Measurements from ENCODE around the gene ASB13.

The ASB13 gene

DNA sequence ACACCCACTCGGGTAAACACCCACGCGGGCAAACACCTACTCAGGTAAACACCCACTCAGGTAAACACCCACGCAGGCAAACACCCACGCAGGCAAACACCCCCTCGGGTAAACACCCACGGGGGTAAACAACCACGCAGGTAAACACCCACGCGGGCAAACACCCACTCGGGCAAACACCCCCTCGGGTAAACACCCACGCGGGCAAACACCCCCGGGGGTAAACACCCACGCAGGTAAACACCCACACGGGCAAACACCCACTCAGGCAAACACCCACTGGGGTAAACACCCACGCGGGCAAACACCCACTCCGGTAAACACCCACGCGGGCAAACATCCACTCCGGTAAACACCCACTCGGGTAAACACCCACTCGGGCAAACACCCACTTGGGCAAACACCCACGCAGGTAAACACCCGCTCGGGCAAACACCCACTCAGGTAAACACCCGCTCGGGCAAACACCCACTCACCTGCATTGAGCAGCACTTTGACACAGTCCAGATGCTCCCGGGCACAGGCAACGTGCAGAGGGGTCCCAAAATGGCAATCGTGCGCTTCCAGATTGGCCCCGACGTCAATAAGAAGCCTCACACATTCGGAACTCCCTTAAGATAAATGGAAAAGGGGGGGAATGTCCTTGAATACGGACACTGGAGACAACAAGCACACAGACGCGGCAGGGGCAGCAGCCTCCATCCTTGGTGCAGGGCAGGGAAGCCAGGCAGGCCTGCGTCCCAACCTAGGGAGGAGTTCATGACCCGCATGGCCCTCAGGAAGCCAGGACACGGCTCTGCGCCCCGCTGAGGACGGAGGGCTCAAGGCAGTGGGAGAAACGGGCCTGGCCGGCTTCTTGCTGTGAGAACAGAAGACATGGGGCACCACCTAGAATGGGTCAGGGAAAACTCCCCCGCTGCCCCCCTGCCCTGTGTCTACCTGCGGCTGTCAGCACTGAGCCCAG lies 17.6 kb downstream of the ASB13 start:
- peak in 1 of 2 experiments; percentile 31 for DNase-seq
- TF ChIP-seq GATA1 (IDR thresholded peaks at IDR 0.05; ENCODE audit: low read depth, low read length), result no peak
- no peak for TF ChIP-seq POLR2A (IDR thresholded peaks at IDR 0.05; ENCODE audit: low read length)

DNA sequence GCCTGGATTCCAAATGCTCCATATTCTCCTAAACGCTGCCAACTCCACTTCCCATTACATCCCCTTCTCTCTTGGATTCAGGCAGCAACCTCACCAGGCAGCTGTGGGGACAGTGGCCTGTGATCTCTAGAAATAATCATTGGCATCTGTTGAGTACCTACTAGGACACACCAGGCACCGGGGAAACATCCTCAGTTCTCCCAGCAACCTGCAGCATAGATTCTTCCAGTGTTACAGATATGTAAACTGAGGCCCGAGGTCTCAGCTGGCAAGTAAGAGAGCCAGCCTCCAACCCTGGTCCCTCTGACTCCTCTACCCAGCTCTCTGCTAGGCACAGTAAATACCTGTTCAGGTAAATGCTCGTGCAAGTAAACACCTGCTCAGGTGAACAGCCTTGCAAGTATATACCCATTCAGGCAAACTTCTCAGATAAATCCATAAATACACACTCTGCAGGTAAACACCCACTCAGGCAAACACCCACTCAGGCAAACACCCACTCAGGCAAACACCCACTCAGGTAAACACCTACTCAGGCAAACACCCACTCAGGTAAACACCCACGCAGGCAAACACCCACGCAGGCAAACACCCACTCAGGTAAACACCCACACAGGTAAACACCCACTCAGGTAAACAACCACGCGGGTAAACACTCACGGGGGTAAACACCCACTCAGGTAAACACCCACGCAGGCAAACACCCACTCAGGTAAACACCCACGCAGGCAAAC lies 18.7 kb downstream of the ASB13 start:
- no peak for TF ChIP-seq GATA1 (IDR thresholded peaks at IDR 0.05; ENCODE audit: low read depth, low read length)
- no peak for TF ChIP-seq POLR2A (IDR thresholded peaks at IDR 0.05; ENCODE audit: low read length)
- no peak for DNase-seq

DNA sequence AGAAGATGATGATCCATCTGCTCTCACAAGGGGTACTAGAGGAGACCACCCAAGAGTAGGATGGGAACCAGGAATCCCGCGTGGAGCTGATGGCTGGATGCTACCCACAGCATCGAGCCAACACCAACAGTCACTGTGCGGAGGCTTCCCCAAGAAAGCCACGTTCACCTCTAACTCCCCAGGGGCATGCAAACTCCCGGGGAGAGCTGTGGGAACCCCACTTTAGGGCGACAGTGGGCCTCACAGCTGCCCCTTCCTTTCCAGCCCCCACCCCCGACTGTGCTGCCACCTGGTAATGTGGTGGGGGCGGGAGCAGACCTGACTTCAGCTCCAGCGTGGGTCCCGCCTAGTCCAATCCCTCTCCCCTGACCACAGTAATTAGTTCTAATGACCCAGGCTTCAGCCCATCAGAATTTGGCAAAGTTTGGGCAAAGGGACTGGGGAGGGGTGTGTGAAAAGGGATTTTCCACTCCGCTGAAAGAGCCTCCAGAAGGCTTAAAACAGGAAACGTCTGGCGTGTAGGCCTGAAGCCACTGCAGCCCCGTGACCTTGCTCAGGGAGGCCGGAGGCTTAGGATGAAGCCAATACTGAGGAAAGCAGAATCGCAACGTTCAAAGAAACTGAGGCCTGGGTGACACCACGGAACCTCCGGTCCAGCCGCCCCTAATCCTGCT lies 20.3 kb downstream of the ASB13 start:
- DNase-seq, result no peak
- no peak for TF ChIP-seq POLR2A (IDR thresholded peaks at IDR 0.05; ENCODE audit: low read length)

DNA sequence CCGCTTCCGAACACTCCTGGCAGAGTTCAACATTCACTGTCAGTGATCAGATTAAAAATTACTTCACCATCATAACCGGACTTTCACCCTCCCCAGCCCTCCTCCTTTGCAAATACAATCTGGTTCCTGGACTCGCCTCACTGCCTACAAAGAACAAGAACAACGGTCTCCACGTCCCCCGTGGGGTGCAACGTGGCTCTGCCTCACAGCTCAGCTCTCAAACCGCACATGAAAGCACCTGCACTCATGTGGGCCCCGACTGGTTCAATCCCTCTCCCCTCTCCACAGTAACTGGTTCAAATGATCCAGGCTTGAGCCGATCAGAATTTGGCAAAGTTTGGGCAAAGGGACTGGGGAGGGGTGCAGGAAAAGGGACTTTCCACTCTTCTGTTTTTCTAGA lies 21.0 kb downstream of the ASB13 start:
- DNase-seq, result no peak
- no peak for TF ChIP-seq POLR2A (IDR thresholded peaks at IDR 0.05; ENCODE audit: low read length)
- no peak for TF ChIP-seq GATA1 (IDR thresholded peaks at IDR 0.05; ENCODE audit: low read depth, low read length)

DNA sequence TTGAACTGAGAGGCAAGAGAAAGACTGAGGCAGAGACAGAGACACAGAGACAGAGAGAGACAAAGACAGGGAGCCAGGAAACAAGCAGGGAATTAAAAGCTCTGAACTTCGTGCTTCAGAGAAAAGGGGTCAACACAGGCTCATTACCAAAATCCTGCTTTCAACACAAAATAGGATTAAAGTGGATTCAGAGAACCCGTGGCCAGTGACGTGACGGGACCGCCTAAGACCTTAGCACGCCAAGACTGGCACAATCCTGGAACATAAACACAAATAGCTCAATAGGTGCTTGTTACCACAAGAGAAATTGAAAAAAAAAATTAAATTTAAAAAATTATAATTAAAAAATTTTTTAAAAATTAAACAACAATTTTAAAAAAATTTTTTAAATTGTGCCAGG lies 21.5 kb downstream of the ASB13 start:
- TF ChIP-seq POLR2A (IDR thresholded peaks at IDR 0.05; ENCODE audit: low read length), result no peak
- no peak for TF ChIP-seq GATA1 (IDR thresholded peaks at IDR 0.05; ENCODE audit: low read depth, low read length)
- DNase-seq, result no peak

DNA sequence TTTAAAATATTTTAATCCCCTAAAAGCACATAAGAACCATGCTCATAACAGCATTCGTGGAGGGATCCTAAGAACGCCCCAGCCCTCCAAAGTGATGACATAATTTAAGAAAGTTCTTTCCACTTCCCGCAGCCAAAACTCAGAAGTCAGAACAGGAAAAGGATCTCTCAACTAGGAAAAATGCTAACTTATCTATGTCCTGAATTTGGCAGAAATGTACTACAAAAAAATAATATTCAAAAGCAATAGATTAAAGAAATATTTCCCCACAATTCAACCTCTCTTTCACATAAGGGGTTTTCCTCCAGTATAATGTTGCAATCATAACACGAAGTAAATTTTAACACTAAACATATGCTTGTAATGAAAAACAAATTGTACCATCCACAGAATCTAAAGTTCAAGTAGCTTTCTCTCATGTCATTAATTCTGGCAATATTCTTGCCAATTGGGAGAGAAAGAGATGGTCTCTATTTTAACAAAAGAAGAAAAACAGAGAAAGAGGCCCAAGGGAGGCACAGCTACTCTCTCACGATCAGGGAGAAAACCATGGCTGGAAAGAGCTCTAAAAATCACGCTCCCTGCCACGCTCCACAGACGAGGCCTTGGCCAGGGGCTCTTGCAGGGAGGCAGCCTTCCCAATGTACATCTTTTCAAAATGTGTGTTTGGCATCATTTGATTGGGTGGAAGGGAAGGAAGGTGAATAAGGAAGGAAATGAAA lies 22.9 kb downstream of the ASB13 start:
- no peak for TF ChIP-seq POLR2A (IDR thresholded peaks at IDR 0.05; ENCODE audit: low read length)
- no peak for TF ChIP-seq GATA1 (IDR thresholded peaks at IDR 0.05; ENCODE audit: low read depth, low read length)
- DNase-seq, result no peak

DNA sequence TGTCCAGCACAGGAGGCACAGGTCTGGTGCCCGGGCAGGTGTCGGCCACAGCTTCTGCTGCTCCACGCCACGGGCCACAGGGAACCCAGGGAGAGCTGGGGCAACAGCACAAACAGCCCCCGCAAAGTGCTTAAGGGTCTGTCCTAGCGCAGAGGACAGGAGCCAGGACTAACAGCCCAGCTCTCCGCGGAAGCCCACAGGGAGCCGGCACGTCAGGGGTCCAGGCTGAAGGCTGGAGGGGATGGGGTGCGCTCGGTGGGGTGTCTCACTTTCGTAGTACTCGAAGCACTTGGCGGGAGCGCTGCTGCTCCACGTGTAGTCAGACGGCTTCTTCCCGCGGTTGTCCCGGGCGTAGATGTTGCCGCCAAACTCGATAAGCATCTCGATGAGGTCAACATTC lies 24.9 kb downstream of the ASB13 start:
- TF ChIP-seq POLR2A (IDR thresholded peaks at IDR 0.05; ENCODE audit: low read length) (no peak), GATA1 (IDR thresholded peaks at IDR 0.05; ENCODE audit: low read depth, low read length) (no peak)
- DNase-seq, result no peak

DNA sequence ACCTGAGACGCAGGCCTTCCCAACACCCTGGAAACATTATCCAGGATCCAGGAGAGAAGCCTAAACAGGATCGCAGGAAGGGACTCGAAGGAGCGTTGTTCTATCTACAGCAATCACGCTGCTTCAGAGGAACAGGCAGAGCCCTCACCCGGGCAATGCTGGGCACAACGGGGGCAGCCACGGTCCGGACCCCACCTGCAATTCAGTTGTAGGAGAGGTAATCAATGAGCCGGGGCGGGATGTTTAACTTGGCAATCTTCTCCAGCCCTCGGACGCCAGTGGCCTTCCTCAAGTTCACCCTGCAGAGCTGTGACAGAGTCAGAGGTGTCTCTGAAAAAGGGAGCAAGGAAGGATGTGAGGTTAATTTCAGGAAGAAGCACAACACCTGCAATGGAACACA lies 25.9 kb downstream of the ASB13 start:
- TF ChIP-seq POLR2A (IDR thresholded peaks at IDR 0.05; ENCODE audit: low read length), result no peak
- no peak for TF ChIP-seq GATA1 (IDR thresholded peaks at IDR 0.05; ENCODE audit: low read depth, low read length)
- no peak for DNase-seq

DNA sequence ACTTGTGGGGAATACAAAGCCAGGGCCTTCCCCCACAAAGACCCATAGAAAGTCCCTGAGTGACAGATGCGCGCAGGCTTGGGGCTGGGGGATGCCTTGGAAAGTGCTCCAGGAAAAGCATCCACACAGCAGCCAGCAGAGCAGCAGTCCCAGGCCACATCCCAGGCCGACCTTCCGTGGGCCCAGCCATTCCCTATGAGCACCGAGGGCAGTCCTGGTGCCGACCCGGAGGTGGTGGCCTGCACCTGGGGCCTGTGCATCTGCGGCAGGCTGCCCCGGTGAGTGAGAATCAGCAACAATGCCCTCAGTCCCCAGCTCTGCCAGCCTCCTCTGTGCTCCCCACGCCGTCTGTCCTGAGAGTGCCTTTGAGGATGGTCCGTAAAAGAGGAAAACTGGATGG lies 26.4 kb downstream of the ASB13 start:
- TF ChIP-seq GATA1 (IDR thresholded peaks at IDR 0.05; ENCODE audit: low read depth, low read length), result no peak
- DNase-seq, result no peak

DNA sequence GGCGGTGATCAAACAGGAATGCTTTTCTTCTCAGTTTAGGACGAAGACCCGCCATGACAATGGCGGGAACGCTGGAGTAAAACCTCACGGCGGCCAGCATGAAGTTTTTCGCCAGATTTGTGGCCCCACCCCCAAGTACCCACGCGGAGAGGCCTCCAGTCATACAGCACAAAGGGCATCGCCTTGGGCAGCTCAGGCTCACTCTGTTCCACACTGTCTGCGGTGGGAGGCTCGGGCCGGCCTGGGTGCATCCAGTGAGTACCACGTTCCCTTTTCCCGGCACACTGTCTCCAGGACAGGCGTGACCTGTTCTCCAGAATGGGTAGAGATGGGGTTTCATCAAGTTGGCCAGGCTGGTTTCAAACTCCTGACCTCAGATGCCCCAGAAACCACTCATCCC lies 27.3 kb downstream of the ASB13 start:
- no peak for DNase-seq
- TF ChIP-seq POLR2A (IDR thresholded peaks at IDR 0.05; ENCODE audit: low read length) (no peak), GATA1 (IDR thresholded peaks at IDR 0.05; ENCODE audit: low read depth, low read length) (no peak)

DNA sequence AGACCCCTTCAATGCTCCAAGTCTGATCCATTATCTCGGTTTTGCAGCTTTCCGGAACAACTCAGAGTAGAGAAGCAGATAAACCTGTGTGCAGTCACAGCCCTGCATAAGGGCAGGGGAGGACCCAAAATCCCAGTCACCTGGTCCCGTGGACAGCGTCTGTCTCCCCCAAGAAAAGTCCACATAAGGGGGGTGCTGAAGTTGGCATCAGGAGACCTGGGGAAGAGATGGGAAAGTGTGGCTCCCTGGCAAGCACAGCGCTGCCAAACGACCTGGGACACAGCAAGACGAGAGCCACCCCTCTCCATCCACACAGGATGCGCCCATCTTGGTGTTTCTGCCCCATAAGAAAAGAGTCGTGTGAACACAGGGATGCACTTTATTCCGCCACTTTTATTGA lies 27.9 kb downstream of the ASB13 start:
- TF ChIP-seq POLR2A (IDR thresholded peaks at IDR 0.05; ENCODE audit: low read length) (no peak), GATA1 (IDR thresholded peaks at IDR 0.05; ENCODE audit: low read depth, low read length) (no peak)
- no peak for DNase-seq

DNA sequence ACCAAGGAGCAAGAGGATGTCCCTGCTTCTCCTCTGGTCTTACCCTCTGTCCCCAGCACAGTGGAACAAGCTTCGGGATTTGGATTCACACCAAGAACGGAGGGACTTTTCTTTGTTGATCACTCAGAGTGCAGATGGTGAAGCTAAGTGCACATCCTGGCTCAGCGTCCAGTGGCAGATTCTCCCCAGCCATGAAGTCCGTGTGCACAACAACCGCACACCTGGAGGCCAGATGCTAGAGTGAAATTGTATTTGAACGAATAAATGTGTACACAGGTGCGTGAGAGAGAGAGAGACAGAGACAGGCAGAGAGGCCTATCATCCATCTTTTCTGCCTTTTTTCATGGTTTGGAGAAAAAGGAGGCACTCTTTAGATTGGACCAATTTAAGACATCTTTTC lies 31.5 kb downstream of the ASB13 start:
- TF ChIP-seq GATA1 (IDR thresholded peaks at IDR 0.05; ENCODE audit: low read depth, low read length) (no peak), POLR2A (IDR thresholded peaks at IDR 0.05; ENCODE audit: low read length) (no peak)
- no peak for DNase-seq

DNA sequence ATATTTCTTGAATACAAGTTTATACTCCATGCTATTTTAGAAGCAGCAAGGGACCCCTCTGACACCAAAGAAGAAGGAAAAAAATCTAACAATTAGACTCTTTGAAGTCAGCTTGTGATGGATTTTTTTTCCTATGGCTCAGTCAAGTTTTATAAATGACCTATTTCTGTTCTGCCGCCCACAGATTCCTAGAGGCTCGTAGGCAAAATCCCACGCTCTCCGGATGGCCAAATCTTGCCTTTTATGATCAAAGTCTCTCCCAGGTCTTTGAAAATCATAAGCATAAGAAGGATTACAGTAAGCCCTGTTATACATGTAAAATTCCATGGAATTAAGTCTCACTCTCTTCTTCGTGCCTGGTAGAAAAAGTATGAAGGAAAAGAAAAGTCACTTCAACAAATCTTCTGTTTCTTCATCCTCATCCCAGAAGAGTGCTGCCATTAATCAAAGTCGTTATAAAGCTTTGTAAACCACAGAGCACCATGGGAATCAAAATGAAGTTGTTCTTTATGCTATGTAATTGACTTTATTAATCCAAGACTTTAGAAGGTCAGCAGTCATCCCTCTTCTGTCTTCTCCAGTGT lies 33.1 kb downstream of the ASB13 start:
- TF ChIP-seq GATA1 (IDR thresholded peaks at IDR 0.05; ENCODE audit: low read depth, low read length) (no peak), POLR2A (IDR thresholded peaks at IDR 0.05; ENCODE audit: low read length) (no peak)
- DNase-seq, result no peak

Measured in erythroblast (primary cell).